DND-41 (cell line): ENCODE results near the gene SNX19.

Experiments used
- ATAC-seq: fragments of 200-7000 bp; cut with Tn5 transposase; 3 replicates; pipeline ENCODE4 v1.9.1; 2021; ENCODE audit warnings: low read depth; ENCODE audit not compliant: insufficient read depth
- DNase-seq: peaks from one replicate; pipeline ENCODE4 v3.0.0-alpha.2; 2020
- H2AFZ ChIP-seq: 2 replicates; pipeline ENCODE4 v1.6.0; 2012; ENCODE audit warnings: low read depth, low read length
- H3K27ac ChIP-seq: 2 replicates; pipeline ENCODE4 v1.5.1; 2012; ENCODE audit warnings: low read length, inconsistent platforms
- H3K27me3 ChIP-seq: fragments of 200-600 bp; sonication (generic); 2 replicates; pipeline ENCODE4 v1.6.0; 2012; ENCODE audit warnings: low read length, mild to moderate bottlenecking, inconsistent platforms; ENCODE audit not compliant: insufficient read depth, poor library complexity
- H3K36me3 ChIP-seq: 2 replicates; pipeline ENCODE4 v1.5.1; 2012; ENCODE audit warnings: low read length, inconsistent platforms; ENCODE audit not compliant: insufficient read depth
- H3K4me1 ChIP-seq: 2 replicates; pipeline ENCODE4 v1.5.1; 2012; ENCODE audit warnings: mild to moderate bottlenecking, low read length; ENCODE audit not compliant: insufficient read depth
- H3K4me2 ChIP-seq: 2 replicates; pipeline ENCODE4 v1.6.0; 2012; ENCODE audit warnings: mild to moderate bottlenecking, moderate library complexity, low read length, inconsistent platforms; ENCODE audit not compliant: insufficient read depth
- H3K4me3 ChIP-seq, 2 experiments: fragments of 200-600 bp in 1 of 2; shearing (Covaris generic) in 1 of 2; 2 replicates each; pipeline ENCODE4 v1.5.1; 2012 to 2016; ENCODE audit warnings: inconsistent platforms in 2 of 2, low read length in 2 of 2, mild to moderate bottlenecking in 2 of 2, low read depth in 1 of 2, moderate library complexity in 1 of 2
- H3K79me2 ChIP-seq: 2 replicates; pipeline ENCODE4 v1.6.0; 2012; ENCODE audit warnings: low read length, inconsistent platforms; ENCODE audit not compliant: insufficient read depth
- H3K9ac ChIP-seq: 2 replicates; pipeline ENCODE4 v1.6.0; 2012; ENCODE audit warnings: low read depth, mild to moderate bottlenecking, inconsistent platforms, low read length, moderate library complexity
- H3K9me3 ChIP-seq: 2 replicates; pipeline ENCODE4 v1.5.1; 2012; ENCODE audit warnings: low read length, moderate library complexity, mild to moderate bottlenecking, inconsistent platforms; ENCODE audit not compliant: insufficient read depth, severe bottlenecking
- H4K20me1 ChIP-seq: 2 replicates; pipeline ENCODE4 v1.6.0; 2012; ENCODE audit warnings: low read length; ENCODE audit not compliant: insufficient read depth
- EZH2 ChIP-seq: IDR thresholded peaks from 3 replicates; pipeline ENCODE4 v1.6.1; 2012; ENCODE audit warnings: borderline replicate concordance, low read depth, mild to moderate bottlenecking, moderate library complexity, low read length, inconsistent platforms; ENCODE audit not compliant: severe bottlenecking
- TF ChIP-seq, protein P1 (sequence below): IDR thresholded peaks from 2 replicates; pipeline ENCODE4 v1.5.1; 2012; ENCODE audit warnings: borderline replicate concordance, low read length, moderate library complexity, mild to moderate bottlenecking; ENCODE audit not compliant: poor library complexity, severe bottlenecking; ENCODE audit errors: extremely low read depth

The SNX19 gene

DNA sequence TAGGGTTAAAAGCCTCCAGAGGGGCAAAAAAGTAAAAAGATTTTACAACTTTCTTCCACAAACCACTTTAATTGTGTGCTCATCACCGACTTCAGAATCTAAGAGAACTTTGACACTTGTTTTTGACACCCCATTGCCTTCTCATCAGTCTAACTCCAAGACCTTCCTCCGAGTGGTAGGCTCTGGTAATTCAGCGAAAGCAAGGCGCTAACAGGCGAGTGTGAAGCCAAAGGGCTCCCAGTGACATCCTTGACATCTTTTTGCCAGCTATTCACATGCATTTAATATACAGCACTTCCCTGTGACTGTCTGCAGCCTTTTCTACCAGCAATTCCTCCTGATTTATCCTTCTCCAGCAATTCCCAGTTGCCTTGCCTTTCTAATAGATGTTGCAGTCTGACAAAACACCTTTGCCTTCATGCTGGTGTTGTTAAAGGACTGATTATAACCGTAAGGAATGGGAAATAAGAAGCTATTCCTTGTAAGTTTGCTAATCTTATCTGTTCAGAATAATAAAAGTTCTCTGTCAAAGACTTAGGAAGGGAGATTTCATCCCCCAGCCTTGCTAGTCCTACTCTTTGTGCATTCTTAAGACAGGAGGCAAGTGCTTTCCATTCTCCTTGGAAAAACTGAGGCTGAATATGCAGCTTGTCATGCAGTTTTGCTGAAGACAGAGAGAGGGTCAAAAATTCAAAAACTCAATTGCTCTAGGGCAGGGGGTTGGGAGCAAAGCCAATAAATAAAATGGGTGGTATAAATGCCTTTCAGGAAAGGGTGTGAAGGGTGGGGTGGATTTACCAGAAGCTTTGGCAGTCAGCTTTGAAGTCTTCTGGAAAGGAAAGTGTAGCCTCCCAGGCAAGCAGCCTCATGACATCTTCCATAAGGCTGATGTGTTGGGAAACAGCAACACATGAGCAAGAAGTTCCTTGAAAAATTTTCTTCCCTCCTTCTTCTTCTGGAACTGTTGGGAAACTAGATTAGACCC, 39.1 kb downstream of the SNX19 start:
- H3K27me3 ChIP-seq, result no peaks in the 10 kb centered on the region
- no peaks in the 10 kb centered on the region for H4K20me1 ChIP-seq
- H3K79me2 ChIP-seq, result no peaks in the 10 kb centered on the region
- no peak for ATAC-seq
- H2AFZ ChIP-seq, result no peak overlapping the region
- H3K27ac ChIP-seq, result no peak overlapping the region
- TF ChIP-seq, protein P1, sequence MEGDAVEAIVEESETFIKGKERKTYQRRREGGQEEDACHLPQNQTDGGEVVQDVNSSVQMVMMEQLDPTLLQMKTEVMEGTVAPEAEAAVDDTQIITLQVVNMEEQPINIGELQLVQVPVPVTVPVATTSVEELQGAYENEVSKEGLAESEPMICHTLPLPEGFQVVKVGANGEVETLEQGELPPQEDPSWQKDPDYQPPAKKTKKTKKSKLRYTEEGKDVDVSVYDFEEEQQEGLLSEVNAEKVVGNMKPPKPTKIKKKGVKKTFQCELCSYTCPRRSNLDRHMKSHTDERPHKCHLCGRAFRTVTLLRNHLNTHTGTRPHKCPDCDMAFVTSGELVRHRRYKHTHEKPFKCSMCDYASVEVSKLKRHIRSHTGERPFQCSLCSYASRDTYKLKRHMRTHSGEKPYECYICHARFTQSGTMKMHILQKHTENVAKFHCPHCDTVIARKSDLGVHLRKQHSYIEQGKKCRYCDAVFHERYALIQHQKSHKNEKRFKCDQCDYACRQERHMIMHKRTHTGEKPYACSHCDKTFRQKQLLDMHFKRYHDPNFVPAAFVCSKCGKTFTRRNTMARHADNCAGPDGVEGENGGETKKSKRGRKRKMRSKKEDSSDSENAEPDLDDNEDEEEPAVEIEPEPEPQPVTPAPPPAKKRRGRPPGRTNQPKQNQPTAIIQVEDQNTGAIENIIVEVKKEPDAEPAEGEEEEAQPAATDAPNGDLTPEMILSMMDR, result no peak
- no peak for TF ChIP-seq EZH2
- no peak for DNase-seq
- H3K4me3 ChIP-seq, result no peak overlapping the region
- no peaks in the 10 kb centered on the region for H3K4me1 ChIP-seq
- H3K9me3 ChIP-seq, result no peaks in the 10 kb centered on the region
- no peak overlapping the region for H3K9ac ChIP-seq
- H3K4me2 ChIP-seq, result no peak overlapping the region
- H3K36me3 ChIP-seq, result peaks cover 91% of the 10 kb centered on the region

DNA sequence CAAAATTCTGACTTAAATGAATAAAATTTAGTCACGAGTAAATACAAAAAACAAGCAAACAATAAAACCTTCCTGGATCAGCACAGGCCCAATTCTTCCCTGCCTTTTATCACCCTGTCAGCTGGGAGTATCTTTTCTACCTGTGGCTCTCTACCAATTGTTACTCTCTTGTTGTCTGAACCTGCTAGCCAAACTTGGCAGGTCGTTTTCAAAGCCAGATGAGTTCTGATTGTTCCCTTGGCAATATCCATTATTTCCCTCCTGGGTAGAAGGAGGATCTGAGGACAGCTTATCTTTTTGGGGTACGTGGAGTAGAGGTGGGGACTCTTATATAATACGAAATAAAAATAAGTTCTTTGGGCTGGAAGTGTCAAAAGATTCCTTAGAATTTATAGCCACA, 40.2 kb downstream of the SNX19 start:
- Histone ChIP-seq H3K4me3 (no peak overlapping the region), H2AFZ (no peak overlapping the region), H3K79me2 (no peaks in the 10 kb centered on the region), H3K9me3 (no peaks in the 10 kb centered on the region), H3K9ac (no peak overlapping the region), H4K20me1 (no peaks in the 10 kb centered on the region), H3K27me3 (no peaks in the 10 kb centered on the region), H3K27ac (no peak overlapping the region), H3K36me3 (peaks cover 91% of the 10 kb centered on the region), H3K4me1 (no peaks in the 10 kb centered on the region), H3K4me2 (no peak overlapping the region)
- TF ChIP-seq, protein P1, result no peak
- no peak for TF ChIP-seq EZH2
- DNase-seq, result no peak
- ATAC-seq, result no peak

GRCh38 chr11:130874955-130875531, 41.2 kb downstream of the SNX19 start:
- TF ChIP-seq EZH2, result no peak
- TF ChIP-seq, protein P1, result no peak
- Histone ChIP-seq H3K9me3 (no peaks in the 10 kb centered on the region), H2AFZ (no peak overlapping the region), H3K4me1 (no peaks in the 10 kb centered on the region), H3K9ac (no peak overlapping the region), H3K36me3 (peaks cover 90% of the 10 kb centered on the region), H3K4me3 (no peak overlapping the region), H3K4me2 (no peak overlapping the region), H3K27ac (no peak overlapping the region), H3K27me3 (no peaks in the 10 kb centered on the region), H4K20me1 (no peaks in the 10 kb centered on the region), H3K79me2 (no peaks in the 10 kb centered on the region)
- ATAC-seq, result no peak
- DNase-seq, result no peak
